HG03097 (cell line): ENCODE data around the gene LGR6.

Experiments
- ATAC-seq: cut with Tn5 transposase; IDR thresholded peaks from one replicate; pipeline ENCODE4 v1.9.1; 2021; ENCODE audit not compliant: unreplicated experiment, low FRiP score

The LGR6 gene

GRCh38 chr1:202217951-202218350 is 24.4 kb downstream of the LGR6 start:
- ATAC-seq: no peak

GRCh38 chr1:202220733-202221132 is 27.1 kb downstream of the LGR6 start:
- no peak for ATAC-seq

GRCh38 chr1:202221911-202222909 is 28.6 kb downstream of the LGR6 start:
- ATAC-seq: no peak

GRCh38 chr1:202223121-202223860 is 29.7 kb downstream of the LGR6 start:
- no peak for ATAC-seq

- ATAC-seq: no peak
These were observed 30.9 kb downstream of the LGR6 start for GRCh38 chr1:202224453-202224852.

GRCh38 chr1:202225131-202225530 is 31.5 kb downstream of the LGR6 start:
- ATAC-seq: no peak

- no peak for ATAC-seq
These were observed 33.6 kb downstream of the LGR6 start for GRCh38 chr1:202227053-202227672.

GRCh38 chr1:202227997-202228401 is 34.4 kb downstream of the LGR6 start:
- no peak for ATAC-seq

- ATAC-seq: no peak
These were observed 35.0 kb downstream of the LGR6 start for GRCh38 chr1:202228484-202229122.

- ATAC-seq: no peak
These were observed 35.8 kb downstream of the LGR6 start for GRCh38 chr1:202229376-202229775.

GRCh38 chr1:202230061-202230938 is 36.7 kb downstream of the LGR6 start:
- no peak for ATAC-seq

- no peak for ATAC-seq
These were observed 37.5 kb downstream of the LGR6 start for GRCh38 chr1:202230939-202231645.

GRCh38 chr1:202233171-202233570 is 39.6 kb downstream of the LGR6 start:
- no peak for ATAC-seq

GRCh38 chr1:202233804-202234203 is 40.2 kb downstream of the LGR6 start:
- no peak for ATAC-seq

- no peak for ATAC-seq
These were observed 40.9 kb downstream of the LGR6 start for GRCh38 chr1:202234331-202235002.

- ATAC-seq: no peak
These were observed 41.5 kb downstream of the LGR6 start for GRCh38 chr1:202235003-202235660.

GRCh38 chr1:202235856-202236837 is 42.5 kb downstream of the LGR6 start:
- ATAC-seq: no peak
